ENCODE measurements around the gene AP1B1.
"Not testable (repeated sequence)": the region's sequence is repeated elsewhere in the genome, so short reads cannot be mapped to it uniquely, and the experiment has no call there.

DNA sequence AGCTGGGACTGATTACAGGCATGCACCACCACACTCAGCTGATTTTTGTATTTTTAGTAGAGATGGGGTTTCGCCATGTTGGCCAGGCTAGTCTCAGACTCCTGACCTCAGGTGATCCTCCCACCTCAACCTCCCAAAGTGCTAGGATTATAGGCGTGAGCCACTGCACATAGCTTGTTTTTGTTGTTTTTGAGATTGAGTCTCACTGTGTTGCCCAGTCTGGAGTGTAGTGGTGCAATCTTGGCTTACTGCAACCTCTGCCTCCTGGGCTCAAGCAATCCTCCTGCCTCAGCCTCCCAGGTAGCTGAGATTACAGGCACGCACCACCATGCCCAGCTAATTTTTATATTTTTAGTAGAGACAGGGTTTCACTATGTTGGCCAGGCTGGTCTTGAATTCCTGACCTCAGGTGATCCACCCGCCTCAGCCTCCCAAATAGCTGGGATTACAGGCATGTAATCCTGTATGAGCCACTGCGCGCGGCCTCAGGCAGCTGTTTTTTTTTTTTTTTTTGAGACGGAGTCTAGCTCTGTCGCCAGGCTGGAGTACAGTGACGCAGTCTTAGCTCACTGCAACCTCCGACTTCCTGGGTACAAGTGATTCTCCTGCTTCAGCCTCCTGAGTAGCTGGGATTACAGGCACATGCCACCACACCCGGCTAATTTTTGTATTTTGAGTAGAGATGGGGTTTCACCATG, 31.0 kb downstream of the AP1B1 start:
- TF ChIP-seq POLR2AphosphoS5, EP300 (IDR thresholded peaks at IDR 0.05): not testable (repeated sequence)
- TF ChIP-seq, protein P1, sequence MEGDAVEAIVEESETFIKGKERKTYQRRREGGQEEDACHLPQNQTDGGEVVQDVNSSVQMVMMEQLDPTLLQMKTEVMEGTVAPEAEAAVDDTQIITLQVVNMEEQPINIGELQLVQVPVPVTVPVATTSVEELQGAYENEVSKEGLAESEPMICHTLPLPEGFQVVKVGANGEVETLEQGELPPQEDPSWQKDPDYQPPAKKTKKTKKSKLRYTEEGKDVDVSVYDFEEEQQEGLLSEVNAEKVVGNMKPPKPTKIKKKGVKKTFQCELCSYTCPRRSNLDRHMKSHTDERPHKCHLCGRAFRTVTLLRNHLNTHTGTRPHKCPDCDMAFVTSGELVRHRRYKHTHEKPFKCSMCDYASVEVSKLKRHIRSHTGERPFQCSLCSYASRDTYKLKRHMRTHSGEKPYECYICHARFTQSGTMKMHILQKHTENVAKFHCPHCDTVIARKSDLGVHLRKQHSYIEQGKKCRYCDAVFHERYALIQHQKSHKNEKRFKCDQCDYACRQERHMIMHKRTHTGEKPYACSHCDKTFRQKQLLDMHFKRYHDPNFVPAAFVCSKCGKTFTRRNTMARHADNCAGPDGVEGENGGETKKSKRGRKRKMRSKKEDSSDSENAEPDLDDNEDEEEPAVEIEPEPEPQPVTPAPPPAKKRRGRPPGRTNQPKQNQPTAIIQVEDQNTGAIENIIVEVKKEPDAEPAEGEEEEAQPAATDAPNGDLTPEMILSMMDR (IDR thresholded peaks at IDR 0.05), result not testable (repeated sequence)
